Liver (tissue), 9 donors: ENCODE results near the gene BIRC7. TPM values are rescaled to one million over a fixed set of nuclear protein-coding genes. Genes with fewer than 3 reads are reported as not detected.

Source experiments
- DNase-seq: peaks from one replicate; pipeline ENCODE4 v3.0.0-alpha.2; 2017; ENCODE audit warnings: low spot score
- H3K27ac ChIP-seq, 2 donors: one replicate each; pipeline ENCODE4 v1.7.0; 2013; ENCODE audit warnings: inconsistent platforms in 2 of 2, low read length in 2 of 2, control low read depth in 1 of 2, low read depth in 1 of 2, mild to moderate bottlenecking in 1 of 2
- H3K27me3 ChIP-seq, 4 donors: one replicate each; pipeline versions ENCODE4 v1.6.1 to v1.7.0; 2013; ENCODE audit warnings: low read length in 3 of 4, inconsistent platforms in 1 of 4, mild to moderate bottlenecking in 1 of 4, moderate library complexity in 1 of 4; ENCODE audit not compliant: control insufficient read depth in 4 of 4, insufficient read depth in 4 of 4
- H3K36me3 ChIP-seq, 4 donors: one replicate each; pipeline versions ENCODE4 v1.6.1 to v1.7.0; 2013; ENCODE audit warnings: low read length in 3 of 4, mild to moderate bottlenecking in 3 of 4, low read depth in 1 of 4, moderate library complexity in 1 of 4; ENCODE audit not compliant: control insufficient read depth in 4 of 4, insufficient read depth in 3 of 4
- H3K4me1 ChIP-seq, 4 donors: one replicate each; pipeline versions ENCODE4 v1.6.1 to v1.7.0; 2013; ENCODE audit warnings: low read length in 3 of 4, mild to moderate bottlenecking in 3 of 4, moderate library complexity in 1 of 4; ENCODE audit not compliant: control insufficient read depth in 4 of 4, insufficient read depth in 4 of 4
- H3K4me3 ChIP-seq, 3 donors: one replicate each; pipeline versions ENCODE4 v1.6.1 to v1.7.0; 2013; ENCODE audit warnings: low read length in 3 of 3, control low read depth in 1 of 3, low read depth in 1 of 3, mild to moderate bottlenecking in 1 of 3
- H3K9ac ChIP-seq, 2 donors: one replicate each; pipeline ENCODE4 v1.7.0; 2013; ENCODE audit warnings: low read length in 2 of 2, mild to moderate bottlenecking in 2 of 2, moderate library complexity in 2 of 2, control low read depth in 1 of 2, low read depth in 1 of 2
- H3K9me3 ChIP-seq, 4 donors: one replicate each; pipeline versions ENCODE4 v1.6.1 to v1.7.0; 2013; ENCODE audit warnings: low read length in 3 of 4; ENCODE audit not compliant: control insufficient read depth in 4 of 4
- ATF3 ChIP-seq: IDR thresholded peaks from 2 replicates; pipeline ENCODE4 v1.6.1; 2016; ENCODE audit warnings: antibody characterized with exemption
- EGR1 ChIP-seq, 2 donors: IDR thresholded peaks; 2 replicates each; pipeline ENCODE4 v1.6.1; 2016 to 2018; ENCODE audit warnings: antibody characterized with exemption in 2 of 2, low read depth in 2 of 2
- FOXA1 ChIP-seq: IDR thresholded peaks from 2 replicates; pipeline ENCODE4 v1.6.1; 2016; ENCODE audit warnings: antibody characterized with exemption
- FOXA2 ChIP-seq: IDR thresholded peaks from 2 replicates; pipeline ENCODE4 v1.6.1; 2016; ENCODE audit warnings: antibody characterized with exemption
- GABPA ChIP-seq, 2 donors: IDR thresholded peaks in 1 of 2; conservative IDR thresholded peaks in 1 of 2; 2 replicates each; pipeline ENCODE4 v1.6.1; 2016; ENCODE audit warnings: antibody characterized with exemption in 2 of 2, mild to moderate bottlenecking in 1 of 2, moderate library complexity in 1 of 2
- HNF4A ChIP-seq, 2 donors: conservative IDR thresholded peaks; 2 replicates each; pipeline ENCODE4 v1.6.1; 2016; ENCODE audit warnings: antibody characterized with exemption in 2 of 2, mild to moderate bottlenecking in 2 of 2
- HNF4G ChIP-seq: IDR thresholded peaks from 2 replicates; pipeline ENCODE4 v1.6.1; 2016; ENCODE audit warnings: antibody characterized with exemption
- JUND ChIP-seq, 2 donors: IDR thresholded peaks; 2 replicates each; pipeline ENCODE4 v1.6.1; 2016; ENCODE audit warnings: antibody characterized with exemption in 2 of 2
- NR2F2 ChIP-seq: IDR thresholded peaks from 2 replicates; pipeline ENCODE4 v1.6.1; 2016; ENCODE audit warnings: antibody characterized with exemption
- RAD21 ChIP-seq, 2 donors: IDR thresholded peaks; 2 replicates each; pipeline ENCODE4 v1.6.1; 2016; ENCODE audit warnings: antibody characterized with exemption in 2 of 2, mild to moderate bottlenecking in 2 of 2
- RXRA ChIP-seq, 2 donors: IDR thresholded peaks; 2 replicates each; pipeline ENCODE4 v1.6.1; 2017 to 2018; ENCODE audit warnings: antibody characterized with exemption in 2 of 2, mild to moderate bottlenecking in 1 of 2
- SP1 ChIP-seq: IDR thresholded peaks from 2 replicates; pipeline ENCODE4 v1.6.1; 2018; ENCODE audit warnings: antibody characterized with exemption, mild to moderate bottlenecking
- WGBS: extraction: QIAGEN DNeasy Blood & Tissue Kit; methylation state at CpG from one replicate; pipeline ENCODE4 v1.1.7; 2013; 5-methylcytosine and 5-hydroxymethylcytosine counted together
- polyA plus RNA-seq, 2 donors: library from polyadenylated mRNA; stranded (reverse) in 1 of 2; unstranded in 1 of 2; fragments of 200-250 nt in 1 of 2; fragments of >200 nt in 1 of 2; fragmentation: Nextera tagmentation in 1 of 2; extraction: Ambion mirVana in 1 of 2; gene quantifications; one replicate each; pipeline versions ENCODE4 v1.2.1 to v1.2.3, GENCODE V29; 2013 to 2015
- total RNA-seq, 2 donors: library from RNA; depleted of rRNA; stranded (reverse); fragments of >200 nt; gene quantifications; one replicate each; pipeline ENCODE4 v1.2.3, GENCODE V29; 2014
- TF ChIP-seq, protein P1 (sequence below): IDR thresholded peaks from 2 replicates; pipeline ENCODE4 v1.6.1; 2016; ENCODE audit warnings: antibody characterized with exemption
- TF ChIP-seq, protein P2 (sequence below): fragments of 150-350 bp; IDR thresholded peaks from 2 replicates; pipeline ENCODE4 v1.5.1; 2017; ENCODE audit warnings: improper control_type of control experiment, low read depth, low read length; ENCODE audit not compliant: missing input control
- TF ChIP-seq, protein P3 (sequence below): IDR thresholded peaks from 2 replicates; pipeline ENCODE4 v1.6.1; 2016; ENCODE audit warnings: antibody characterized with exemption
- donor health status: healthy.
- donor health status: healthy.
- donor health status: healthy.
- donor health status: healthy.
- donor health status: healthy.

Gene BIRC7
- total and polyA plus RNA-seq, 4 donors = 0.23 TPM; not detected in 3

DNA sequence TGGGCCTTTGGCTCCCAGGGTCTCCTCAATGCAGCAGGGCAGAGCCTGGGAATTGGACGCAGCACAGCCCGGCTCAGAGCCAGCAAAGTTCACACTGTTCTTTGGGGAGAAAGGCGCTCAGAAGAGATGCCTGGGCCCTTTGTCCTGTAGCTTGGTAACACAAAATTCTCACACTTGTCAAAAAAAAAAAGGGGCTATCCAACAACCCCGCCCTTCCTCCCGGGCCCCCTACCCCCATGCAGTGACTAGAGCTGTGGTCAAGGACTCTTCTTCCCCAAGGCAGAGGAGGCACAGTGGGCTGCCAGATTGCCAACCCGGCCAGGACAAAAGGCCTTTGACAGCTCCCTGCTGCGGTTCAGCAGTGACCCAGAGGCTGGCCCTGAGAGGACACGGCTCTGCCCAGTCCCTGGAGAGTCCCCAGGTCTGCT lies 16.6 kb downstream of the BIRC7 start:
- no peak overlapping the region for H3K27ac ChIP-seq
- no peak for DNase-seq
- no peaks in the 10 kb centered on the region for H3K36me3 ChIP-seq
- H3K4me3 ChIP-seq = no peak overlapping the region
- WGBS = 59% methylated on average over 8 of the region's 8 CpGs
- H3K9ac ChIP-seq = no peak overlapping the region
- H3K9me3 ChIP-seq = no peaks in the 10 kb centered on the region
- TF ChIP-seq JUND (IDR thresholded peaks at IDR 0.05) (no peak), ATF3 (no peak), HNF4G (no peak), FOXA1 (no peak)
- TF ChIP-seq, protein P1, sequence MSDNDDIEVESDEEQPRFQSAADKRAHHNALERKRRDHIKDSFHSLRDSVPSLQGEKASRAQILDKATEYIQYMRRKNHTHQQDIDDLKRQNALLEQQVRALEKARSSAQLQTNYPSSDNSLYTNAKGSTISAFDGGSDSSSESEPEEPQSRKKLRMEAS = no peak
- peaks cover 0 to 12% (median 2%) of the 10 kb centered on the region in 4 donors for H3K4me1 ChIP-seq
- peaks cover 3 to 17% (median 8%) of the 10 kb centered on the region in 4 donors for H3K27me3 ChIP-seq

DNA sequence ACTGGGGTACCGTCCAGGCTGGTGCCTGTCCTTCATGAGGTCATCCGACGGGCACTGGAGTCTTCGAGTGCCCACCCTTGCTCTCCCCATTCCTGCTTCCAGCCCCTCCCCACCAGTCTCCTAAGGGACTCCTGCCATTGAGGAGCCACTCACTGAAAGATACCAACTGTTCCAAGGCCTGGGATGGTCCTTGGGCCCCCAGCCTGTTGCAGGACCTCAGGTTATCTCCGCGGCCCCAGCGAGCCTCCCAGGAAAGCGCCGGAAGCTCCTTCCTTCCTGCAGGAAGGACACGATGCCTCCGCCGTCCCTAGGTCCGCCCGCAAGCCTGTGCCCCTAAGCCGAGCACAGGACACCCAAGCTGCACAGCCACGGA lies 17.3 kb downstream of the BIRC7 start:
- Histone ChIP-seq H3K27me3 (peaks cover 3 to 17% (median 6%) of the 10 kb centered on the region in 4 donors), H3K36me3 (no peaks in the 10 kb centered on the region), H3K9ac (no peak overlapping the region), H3K4me3 (no peak overlapping the region), H3K9me3 (no peaks in the 10 kb centered on the region), H3K4me1 (peaks cover 0 to 12% (median 2%) of the 10 kb centered on the region in 4 donors), H3K27ac (no peak overlapping the region)
- 13% methylated on average over 16 of the region's 16 CpGs for WGBS
- TF ChIP-seq, protein P1 = no peak
- TF ChIP-seq FOXA1 (no peak), JUND (IDR thresholded peaks at IDR 0.05) (no peak), RAD21 (IDR thresholded peaks at IDR 0.05) (no peak), HNF4G (no peak), FOXA2 (no peak), SP1 (no peak), GABPA (IDR thresholded peaks at IDR 0.05 in 1 of 2, conservative IDR thresholded peaks at IDR 0.05 in 1 of 2) (no peak), EGR1 (IDR thresholded peaks at IDR 0.05; ENCODE audit: low read depth in 2 of 2) (no peak), NR2F2 (no peak), RXRA (IDR thresholded peaks at IDR 0.05) (no peak), HNF4A (conservative IDR thresholded peaks at IDR 0.05) (no peak)
- TF ChIP-seq, protein P2, sequence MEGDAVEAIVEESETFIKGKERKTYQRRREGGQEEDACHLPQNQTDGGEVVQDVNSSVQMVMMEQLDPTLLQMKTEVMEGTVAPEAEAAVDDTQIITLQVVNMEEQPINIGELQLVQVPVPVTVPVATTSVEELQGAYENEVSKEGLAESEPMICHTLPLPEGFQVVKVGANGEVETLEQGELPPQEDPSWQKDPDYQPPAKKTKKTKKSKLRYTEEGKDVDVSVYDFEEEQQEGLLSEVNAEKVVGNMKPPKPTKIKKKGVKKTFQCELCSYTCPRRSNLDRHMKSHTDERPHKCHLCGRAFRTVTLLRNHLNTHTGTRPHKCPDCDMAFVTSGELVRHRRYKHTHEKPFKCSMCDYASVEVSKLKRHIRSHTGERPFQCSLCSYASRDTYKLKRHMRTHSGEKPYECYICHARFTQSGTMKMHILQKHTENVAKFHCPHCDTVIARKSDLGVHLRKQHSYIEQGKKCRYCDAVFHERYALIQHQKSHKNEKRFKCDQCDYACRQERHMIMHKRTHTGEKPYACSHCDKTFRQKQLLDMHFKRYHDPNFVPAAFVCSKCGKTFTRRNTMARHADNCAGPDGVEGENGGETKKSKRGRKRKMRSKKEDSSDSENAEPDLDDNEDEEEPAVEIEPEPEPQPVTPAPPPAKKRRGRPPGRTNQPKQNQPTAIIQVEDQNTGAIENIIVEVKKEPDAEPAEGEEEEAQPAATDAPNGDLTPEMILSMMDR = no peak
- TF ChIP-seq, protein P3, sequence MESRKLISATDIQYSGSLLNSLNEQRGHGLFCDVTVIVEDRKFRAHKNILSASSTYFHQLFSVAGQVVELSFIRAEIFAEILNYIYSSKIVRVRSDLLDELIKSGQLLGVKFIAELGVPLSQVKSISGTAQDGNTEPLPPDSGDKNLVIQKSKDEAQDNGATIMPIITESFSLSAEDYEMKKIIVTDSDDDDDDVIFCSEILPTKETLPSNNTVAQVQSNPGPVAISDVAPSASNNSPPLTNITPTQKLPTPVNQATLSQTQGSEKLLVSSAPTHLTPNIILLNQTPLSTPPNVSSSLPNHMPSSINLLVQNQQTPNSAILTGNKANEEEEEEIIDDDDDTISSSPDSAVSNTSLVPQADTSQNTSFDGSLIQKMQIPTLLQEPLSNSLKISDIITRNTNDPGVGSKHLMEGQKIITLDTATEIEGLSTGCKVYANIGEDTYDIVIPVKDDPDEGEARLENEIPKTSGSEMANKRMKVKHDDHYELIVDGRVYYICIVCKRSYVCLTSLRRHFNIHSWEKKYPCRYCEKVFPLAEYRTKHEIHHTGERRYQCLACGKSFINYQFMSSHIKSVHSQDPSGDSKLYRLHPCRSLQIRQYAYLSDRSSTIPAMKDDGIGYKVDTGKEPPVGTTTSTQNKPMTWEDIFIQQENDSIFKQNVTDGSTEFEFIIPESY = no peak
- DNase-seq = no peak
